Measurements from ENCODE around the gene SCAMP4.

DNA sequence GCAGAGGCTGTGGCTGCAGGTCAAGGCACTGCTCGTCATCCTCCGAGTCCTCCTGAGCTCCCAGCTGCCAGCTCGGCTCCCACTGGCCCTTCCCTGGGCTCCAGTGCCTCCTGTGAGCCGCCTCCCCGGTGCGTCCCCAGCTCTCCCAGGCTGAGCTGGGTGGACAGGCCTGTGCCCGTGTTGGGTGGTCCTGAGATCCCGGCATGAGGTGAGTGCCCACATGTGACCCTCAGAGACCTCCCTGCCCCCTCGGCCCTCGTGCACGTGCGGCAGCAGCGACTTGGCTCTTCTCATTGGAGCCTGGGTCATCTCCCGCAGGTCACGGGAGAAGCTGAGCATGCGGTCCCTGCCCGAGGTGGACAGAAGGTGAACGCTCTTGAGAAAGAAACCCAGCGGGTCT lies 15.4 kb downstream of the SCAMP4 start:
- TF ChIP-seq, protein P1, sequence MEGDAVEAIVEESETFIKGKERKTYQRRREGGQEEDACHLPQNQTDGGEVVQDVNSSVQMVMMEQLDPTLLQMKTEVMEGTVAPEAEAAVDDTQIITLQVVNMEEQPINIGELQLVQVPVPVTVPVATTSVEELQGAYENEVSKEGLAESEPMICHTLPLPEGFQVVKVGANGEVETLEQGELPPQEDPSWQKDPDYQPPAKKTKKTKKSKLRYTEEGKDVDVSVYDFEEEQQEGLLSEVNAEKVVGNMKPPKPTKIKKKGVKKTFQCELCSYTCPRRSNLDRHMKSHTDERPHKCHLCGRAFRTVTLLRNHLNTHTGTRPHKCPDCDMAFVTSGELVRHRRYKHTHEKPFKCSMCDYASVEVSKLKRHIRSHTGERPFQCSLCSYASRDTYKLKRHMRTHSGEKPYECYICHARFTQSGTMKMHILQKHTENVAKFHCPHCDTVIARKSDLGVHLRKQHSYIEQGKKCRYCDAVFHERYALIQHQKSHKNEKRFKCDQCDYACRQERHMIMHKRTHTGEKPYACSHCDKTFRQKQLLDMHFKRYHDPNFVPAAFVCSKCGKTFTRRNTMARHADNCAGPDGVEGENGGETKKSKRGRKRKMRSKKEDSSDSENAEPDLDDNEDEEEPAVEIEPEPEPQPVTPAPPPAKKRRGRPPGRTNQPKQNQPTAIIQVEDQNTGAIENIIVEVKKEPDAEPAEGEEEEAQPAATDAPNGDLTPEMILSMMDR (IDR thresholded peaks at IDR 0.05) = no peak
- no peak for TF ChIP-seq POLR2A (IDR thresholded peaks at IDR 0.05)

Data from adrenal gland (tissue), 5 donors.